ENCODE data around the gene FN3KRP. TPM values are rescaled to one million over a fixed set of nuclear protein-coding genes. Genes with fewer than 3 reads are reported as not detected.

Gene FN3KRP
- total and polyA plus RNA-seq, 2 of the 13 experiments (the other 11 are each of a cell fraction or from before 2014, with no cell fraction given), result 22.4 to 28.2 TPM

DNA sequence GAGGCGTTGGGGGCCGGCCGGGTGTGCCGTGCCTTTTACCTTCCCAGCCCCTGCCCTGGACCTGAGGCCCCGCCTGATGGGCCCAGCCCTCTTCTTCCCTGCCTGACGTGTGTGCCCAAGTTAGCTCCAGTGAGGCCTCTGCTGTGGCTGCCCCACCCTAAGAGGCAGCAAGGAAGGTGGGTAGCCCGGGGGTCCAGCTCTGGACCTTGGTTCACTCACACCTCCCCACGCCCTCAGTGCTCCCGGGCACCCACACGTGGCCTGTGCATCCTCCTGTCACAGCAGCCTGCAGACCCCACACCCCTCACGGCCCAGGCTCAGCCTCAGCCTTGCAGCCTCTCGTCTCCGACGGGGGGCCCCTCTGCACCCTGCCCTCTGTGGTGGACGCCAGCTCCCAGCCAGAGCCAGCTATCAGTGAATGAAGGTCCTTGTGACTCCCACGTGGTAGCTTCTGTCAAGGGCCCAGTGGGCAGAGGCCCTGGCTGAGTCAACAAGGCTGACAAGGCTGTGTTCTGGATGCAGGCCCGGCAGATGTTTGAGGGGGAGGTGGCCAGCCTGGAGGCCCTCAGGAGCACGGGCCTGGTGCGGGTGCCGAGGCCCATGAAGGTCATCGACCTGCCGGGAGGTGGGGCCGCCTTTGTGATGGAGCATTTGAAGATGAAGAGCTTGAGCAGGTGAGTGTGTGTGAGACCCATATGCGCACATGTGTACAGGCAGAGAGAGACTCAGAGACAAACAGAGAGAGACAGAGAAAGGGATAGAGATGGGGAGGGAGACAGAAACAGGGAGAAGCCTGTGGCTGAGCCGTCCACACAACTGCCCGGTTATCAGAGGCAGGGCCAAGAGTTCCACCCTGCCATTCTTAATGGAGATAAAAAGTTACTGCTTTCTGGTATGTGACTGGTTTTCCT, 21.7 kb downstream of the FN3KRP start (continued):
- TF ChIP-seq SIX4 (CRISPR knock-in tag; IDR thresholded peaks at IDR 0.05) (peak; percentile 74), ZNF616 (CRISPR knock-in tag; IDR thresholded peaks at IDR 0.05; ENCODE audit: low read depth) (peak; percentile 99), HNF1A (IDR thresholded peaks at IDR 0.05; ENCODE audit: low read depth) (peak; percentile 58; the same call in 1 of the 2 replicates), HNF1A (CRISPR knock-in tag; IDR thresholded peaks at IDR 0.05; ENCODE audit: borderline replicate concordance) (peak; percentile 95), KLF9 (CRISPR knock-in tag; IDR thresholded peaks at IDR 0.05; ENCODE audit: low read depth) (peak; percentile 98), ASH2L (IDR thresholded peaks at IDR 0.05; ENCODE audit: insufficient read length, low read depth, low read length) (peak; percentile 60), HDAC6 (IDR thresholded peaks at IDR 0.05; ENCODE audit: low read depth, low read length) (no peak), RELA (CRISPR knock-in tag; IDR thresholded peaks at IDR 0.05) (peak; percentile 20; the same call in 1 of the 2 replicates), ZNF142 (CRISPR knock-in tag; IDR thresholded peaks at IDR 0.05) (peak; percentile 89; the same call in 1 of the 2 replicates), JUN (CRISPR knock-in tag; IDR thresholded peaks at IDR 0.05) (peak; percentile 94), TFE3 (CRISPR knock-in tag; IDR thresholded peaks at IDR 0.05) (peak; percentile 100), ZNF331 (CRISPR knock-in tag; IDR thresholded peaks at IDR 0.05) (peak; percentile 99), ZFP90 (CRISPR knock-in tag; IDR thresholded peaks at IDR 0.05; ENCODE audit: borderline replicate concordance) (peak; percentile 99), SNRNP70 (IDR thresholded peaks at IDR 0.05; ENCODE audit: low read depth, low read length) (no peak), ZNF546 (CRISPR knock-in tag; conservative IDR thresholded peaks at IDR 0.05) (peak; percentile 100), KLF12 (CRISPR knock-in tag; IDR thresholded peaks at IDR 0.05; ENCODE audit: borderline replicate concordance) (peak; percentile 98)
